HG03575 (cell line): ENCODE data around the gene WDR5B.
A peak's percentile ranks its signal among the peaks of the same experiment; 100 is the strongest.
"Not testable (repeated sequence)": the region's sequence is repeated elsewhere in the genome, so short reads cannot be mapped to it uniquely, and the experiment has no call there.

Experiments
- ATAC-seq: cut with Tn5 transposase; IDR thresholded peaks from one replicate; pipeline ENCODE4 v1.9.1; 2021; ENCODE audit not compliant: unreplicated experiment, insufficient number of reproducible peaks, low FRiP score; ENCODE audit errors: extremely low read depth

The WDR5B gene

GRCh38 chr3:122383771-122384697 lies 31.8 kb downstream of the WDR5B start, which contains the start of gene FAM162A:
TSS of gene FAM162A (plus strand) at chr3:122384182. CDS start at chr3:122384266, 84 bp downstream.
- peak; percentile 60 for ATAC-seq

DNA sequence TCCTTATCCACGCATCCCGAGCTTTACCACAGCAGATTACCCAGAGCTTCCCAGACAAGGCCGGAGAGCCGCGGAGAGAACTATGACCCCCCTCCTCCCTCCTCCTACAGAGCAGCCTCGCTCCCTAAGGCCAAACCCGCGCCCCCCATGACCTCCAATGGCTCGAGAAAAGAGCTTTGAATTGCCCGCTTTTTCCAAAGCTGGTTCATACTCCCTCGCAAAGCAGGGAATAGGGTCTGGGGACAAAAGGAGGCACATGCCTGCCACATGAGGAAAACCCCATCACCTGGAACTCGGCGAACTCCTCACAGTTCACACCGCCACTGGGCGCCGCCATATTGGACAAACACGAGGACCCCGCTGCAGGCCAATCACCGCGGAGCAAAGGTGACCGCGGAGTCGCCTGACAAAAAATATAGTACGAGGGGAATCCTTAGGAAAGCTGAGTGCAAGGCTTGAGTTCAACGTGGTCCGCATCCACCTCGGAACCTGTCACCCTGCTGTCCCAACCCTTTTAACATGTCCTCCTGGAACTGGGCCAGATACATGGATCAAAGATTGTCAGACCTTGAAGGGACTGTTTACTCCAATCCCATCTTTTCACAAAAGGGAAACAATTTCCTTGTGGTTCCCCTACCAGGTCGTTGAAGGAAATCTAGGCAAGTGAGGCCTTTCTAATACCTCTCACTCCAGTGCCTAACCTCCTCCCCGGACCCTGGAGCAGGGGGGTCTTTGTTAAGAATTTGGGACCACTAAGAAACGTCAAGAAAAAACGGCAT lies 32.8 kb downstream of the WDR5B start, which contains the start of gene MIX23:
TSS of gene MIX23 (minus strand) at position 344 of the 779 bp plus-strand sequence. CDS start at position 337, 7 bp downstream.
- no peak for ATAC-seq

- no peak for ATAC-seq
These were observed 37.9 kb downstream of the WDR5B start for GRCh38 chr3:122377975-122378374.

DNA sequence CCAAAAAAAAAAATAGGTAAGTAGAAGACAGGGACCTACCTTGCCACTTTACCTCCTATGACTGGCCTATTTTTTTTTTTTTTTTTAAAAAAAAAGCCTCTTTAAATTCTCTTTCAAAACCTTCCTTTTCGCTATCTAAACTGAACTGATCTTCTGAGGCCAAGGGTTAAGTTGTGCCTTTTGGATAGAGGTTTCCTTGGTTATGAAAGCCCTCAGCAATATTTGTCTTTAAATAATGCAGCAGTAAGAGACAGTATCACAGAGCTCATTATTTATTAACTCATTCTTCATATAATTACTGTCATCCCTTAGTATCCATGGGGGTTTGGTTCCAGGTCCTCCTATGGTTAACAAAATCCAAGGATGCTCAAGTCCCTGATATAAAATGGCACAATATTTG lies 41.8 kb downstream of the WDR5B start:
- ATAC-seq, result no peak

- ATAC-seq, result no peak
These were observed 49.5 kb downstream of the WDR5B start for GRCh38 chr3:122366379-122366749.

GRCh38 chr3:122365582-122366378 lies 50.1 kb downstream of the WDR5B start:
- ATAC-seq, result not testable (repeated sequence)

DNA sequence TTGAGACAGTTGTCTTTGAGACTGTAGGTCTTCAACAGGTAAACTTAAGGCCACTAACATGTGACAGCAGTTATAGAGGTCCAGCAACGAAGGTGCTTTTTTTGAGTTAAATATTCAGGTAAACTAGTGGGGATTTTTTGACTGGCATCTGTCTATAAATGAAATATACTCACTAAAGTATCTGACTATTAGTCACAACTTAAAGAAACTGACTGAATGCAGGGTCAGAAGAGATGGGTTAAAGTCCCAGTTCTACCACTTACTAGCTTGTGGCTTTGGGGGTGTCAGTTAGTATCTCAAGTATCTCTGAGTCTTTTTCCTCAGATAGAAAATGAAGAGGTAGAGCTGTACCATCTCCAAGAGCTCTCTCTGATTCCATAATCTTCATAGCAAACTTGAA lies 50.8 kb downstream of the WDR5B start:
- ATAC-seq, result no peak

- ATAC-seq, result no peak
These were observed 51.4 kb downstream of the WDR5B start for GRCh38 chr3:122364490-122364889.
